ENCODE data around the gene GBX2. TPM values are rescaled to one million over a fixed set of nuclear protein-coding genes. Genes with fewer than 3 reads are reported as not detected.

GBX2 gene
- total RNA-seq, 1 donor from 2014 or later = not detected

- Histone ChIP-seq H3K27me3 (ENCODE audit: low read depth) (no peaks in the 10 kb centered on the region), H3K4me1 (no peaks in the 10 kb centered on the region), H3K4me3 (no peak overlapping the region), H3K9me3 (no peaks in the 10 kb centered on the region), H3K27ac (no peak overlapping the region), H3K36me3 (peaks cover 24% of the 10 kb centered on the region)
- TF ChIP-seq, protein P1, sequence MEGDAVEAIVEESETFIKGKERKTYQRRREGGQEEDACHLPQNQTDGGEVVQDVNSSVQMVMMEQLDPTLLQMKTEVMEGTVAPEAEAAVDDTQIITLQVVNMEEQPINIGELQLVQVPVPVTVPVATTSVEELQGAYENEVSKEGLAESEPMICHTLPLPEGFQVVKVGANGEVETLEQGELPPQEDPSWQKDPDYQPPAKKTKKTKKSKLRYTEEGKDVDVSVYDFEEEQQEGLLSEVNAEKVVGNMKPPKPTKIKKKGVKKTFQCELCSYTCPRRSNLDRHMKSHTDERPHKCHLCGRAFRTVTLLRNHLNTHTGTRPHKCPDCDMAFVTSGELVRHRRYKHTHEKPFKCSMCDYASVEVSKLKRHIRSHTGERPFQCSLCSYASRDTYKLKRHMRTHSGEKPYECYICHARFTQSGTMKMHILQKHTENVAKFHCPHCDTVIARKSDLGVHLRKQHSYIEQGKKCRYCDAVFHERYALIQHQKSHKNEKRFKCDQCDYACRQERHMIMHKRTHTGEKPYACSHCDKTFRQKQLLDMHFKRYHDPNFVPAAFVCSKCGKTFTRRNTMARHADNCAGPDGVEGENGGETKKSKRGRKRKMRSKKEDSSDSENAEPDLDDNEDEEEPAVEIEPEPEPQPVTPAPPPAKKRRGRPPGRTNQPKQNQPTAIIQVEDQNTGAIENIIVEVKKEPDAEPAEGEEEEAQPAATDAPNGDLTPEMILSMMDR (IDR thresholded peaks at IDR 0.05) = no peak
- ATAC-seq (peak in 1 of 2 donors; percentile 10), DNase-seq (no peak)
- intact Hi-C loops (cut with DNase I) = no loop called here
Observed at GRCh38 chr2:236129935-236130334, 38.3 kb downstream of the GBX2 start.

DNA sequence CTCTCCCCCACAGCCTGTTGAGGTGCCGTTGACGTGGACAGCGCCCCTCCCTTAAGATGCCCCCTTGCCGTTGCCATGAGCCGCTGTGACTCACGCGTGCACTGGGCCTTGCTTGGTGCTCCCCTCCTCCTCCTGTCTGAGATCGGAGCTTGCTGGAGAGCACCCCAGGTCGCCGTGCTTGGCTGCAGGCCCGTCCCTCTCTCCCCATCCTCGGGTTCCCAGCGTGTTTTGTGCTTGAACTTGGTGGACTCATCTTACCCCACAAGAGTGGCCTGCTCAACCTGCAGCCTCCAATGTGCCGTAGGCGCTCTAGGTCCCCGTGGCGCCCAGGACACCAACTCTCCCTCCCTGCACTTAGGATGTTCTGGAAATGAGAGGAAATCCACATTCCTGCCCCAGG lies 39.9 kb downstream of the GBX2 start:
- no peaks in the 10 kb centered on the region for H3K27me3 ChIP-seq (ENCODE audit: low read depth)
- DNase-seq (no peak), ATAC-seq (no peak)
- H3K9me3 ChIP-seq = no peaks in the 10 kb centered on the region
- no peak overlapping the region for H3K27ac ChIP-seq
- H3K4me1 ChIP-seq = no peaks in the 10 kb centered on the region
- intact Hi-C loops (cut with DNase I) = no loop called here
- H3K36me3 ChIP-seq = peaks cover 37% of the 10 kb centered on the region
- H3K4me3 ChIP-seq = no peak overlapping the region
- TF ChIP-seq, protein P1 (IDR thresholded peaks at IDR 0.05) = no peak

GRCh38 chr2:236127010-236127409 lies 41.2 kb downstream of the GBX2 start:
- TF ChIP-seq, protein P1 (IDR thresholded peaks at IDR 0.05) = no peak
- Histone ChIP-seq H3K27ac (no peak overlapping the region), H3K4me3 (no peak overlapping the region), H3K9me3 (no peaks in the 10 kb centered on the region), H3K4me1 (no peaks in the 10 kb centered on the region), H3K27me3 (ENCODE audit: low read depth) (no peaks in the 10 kb centered on the region), H3K36me3 (peaks cover 31% of the 10 kb centered on the region)
- ATAC-seq = no peak
- DNase-seq = no peak
- intact Hi-C loops (cut with DNase I) = no loop called here

DNA sequence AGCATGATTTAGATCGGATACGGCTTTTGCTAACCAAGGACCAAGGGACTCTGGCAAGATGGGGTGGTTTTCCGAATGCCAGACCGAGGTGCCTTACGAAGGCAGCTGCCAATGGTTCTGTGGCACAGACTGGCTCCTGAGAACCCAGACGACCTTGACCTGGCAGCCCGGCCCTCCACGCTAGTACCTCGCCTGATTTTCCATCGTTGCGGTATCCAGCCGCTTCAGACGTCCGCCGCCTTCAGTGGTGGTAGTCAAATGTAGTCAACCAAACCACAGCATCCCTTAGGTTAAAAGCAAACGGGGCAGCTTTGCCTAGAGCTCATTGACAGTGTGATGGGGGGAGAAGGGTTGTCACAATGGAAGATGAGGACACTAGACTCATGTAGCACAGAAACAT lies 42.6 kb downstream of the GBX2 start:
- H3K4me3 ChIP-seq = no peak overlapping the region
- ATAC-seq = no peak
- intact Hi-C loops (cut with DNase I) = no loop called here
- TF ChIP-seq, protein P1 (IDR thresholded peaks at IDR 0.05) = no peak
- no peaks in the 10 kb centered on the region for H3K27me3 ChIP-seq (ENCODE audit: low read depth)
- DNase-seq = no peak
- no peak overlapping the region for H3K27ac ChIP-seq
- H3K9me3 ChIP-seq = no peaks in the 10 kb centered on the region
- H3K36me3 ChIP-seq = peaks cover 31% of the 10 kb centered on the region
- no peaks in the 10 kb centered on the region for H3K4me1 ChIP-seq

DNA sequence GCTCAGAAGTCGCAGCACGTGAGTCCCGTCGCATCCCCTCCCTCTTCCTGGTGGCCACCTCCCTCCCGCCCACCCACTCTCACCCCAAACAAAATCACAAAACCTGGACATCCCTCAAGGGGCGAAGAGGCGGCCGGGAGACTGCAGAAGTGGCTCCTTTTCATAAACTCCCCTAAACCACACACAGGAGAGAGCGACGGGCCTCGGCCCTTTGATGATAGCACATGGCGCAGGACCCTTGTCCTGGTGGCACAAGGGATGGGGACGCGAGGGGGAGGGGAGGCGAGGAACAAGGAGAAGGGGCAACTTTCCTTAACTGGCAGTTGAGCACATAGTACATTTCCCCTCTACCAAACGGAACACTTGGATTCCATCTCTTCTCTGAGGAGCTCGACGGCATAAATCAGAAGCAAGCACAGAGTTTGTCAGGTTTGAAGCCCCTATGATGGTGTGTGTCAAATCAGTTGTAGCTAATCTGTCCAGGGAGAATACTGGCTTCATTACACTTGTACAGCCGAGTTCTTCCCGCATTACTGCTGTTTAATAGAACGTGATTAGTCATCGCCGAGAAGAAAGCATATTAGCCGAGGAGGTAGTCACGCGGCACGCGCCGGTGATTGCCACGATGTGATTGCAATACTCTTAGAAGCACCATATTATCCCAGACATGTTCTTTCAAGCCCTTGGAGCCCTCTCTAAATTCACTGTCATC lies 43.8 kb downstream of the GBX2 start:
- H3K27me3 ChIP-seq (ENCODE audit: low read depth) = no peaks in the 10 kb centered on the region
- no peak overlapping the region for H3K4me3 ChIP-seq
- DNase-seq (no peak), ATAC-seq (no peak)
- H3K9me3 ChIP-seq = no peaks in the 10 kb centered on the region
- intact Hi-C loops (cut with DNase I) = no loop called here
- TF ChIP-seq, protein P1 (IDR thresholded peaks at IDR 0.05) = no peak
- no peaks in the 10 kb centered on the region for H3K4me1 ChIP-seq
- H3K27ac ChIP-seq = no peak overlapping the region
- peaks cover 31% of the 10 kb centered on the region for H3K36me3 ChIP-seq
